HL-60 (cell line): ENCODE data around the gene ACACB.
A peak's percentile ranks its signal among the peaks of the same experiment; 100 is the strongest.
"Not testable (repeated sequence)": the region's sequence is repeated elsewhere in the genome, so short reads cannot be mapped to it uniquely, and the experiment has no call there.

Experiments
- DNase-seq, 2 experiments: peaks; one replicate each; pipeline ENCODE4 v3.0.0-alpha.2; 2010 to 2020; ENCODE audit warnings: low read depth in 1 of 2, low spot score in 1 of 2
- H3K27ac ChIP-seq: fragments of 250-450 bp; sonication (Bioruptor Pico); replicated peaks from 2 replicates; pipeline ENCODE4 v1.5.1; 2020; ENCODE audit warnings: mild to moderate bottlenecking, moderate library complexity
- H3K27me3 ChIP-seq: fragments of 250-450 bp; sonication (Bioruptor Pico); 2 replicates; pipeline ENCODE4 v1.5.1; 2021; ENCODE audit warnings: mild to moderate bottlenecking, moderate library complexity; ENCODE audit not compliant: insufficient read depth, poor library complexity, severe bottlenecking
- H3K4me3 ChIP-seq: replicated peaks from 2 replicates; pipeline ENCODE4 v1.5.1; 2011; ENCODE audit warnings: mild to moderate bottlenecking, control low read depth, low read length; ENCODE audit not compliant: insufficient read depth
- GABPA ChIP-seq: IDR thresholded peaks from 2 replicates; pipeline ENCODE4 v1.6.1; 2012; ENCODE audit warnings: low read depth
- POLR2AphosphoS5 ChIP-seq: IDR thresholded peaks from 2 replicates; pipeline ENCODE4 v1.6.1; 2012; ENCODE audit warnings: low read depth
- REST ChIP-seq: IDR thresholded peaks from 2 replicates; pipeline ENCODE4 v1.6.1; 2012; ENCODE audit warnings: low read depth; ENCODE audit not compliant: insufficient replicate concordance
- SPI1 ChIP-seq: IDR thresholded peaks from 2 replicates; pipeline ENCODE4 v1.6.1; 2012; ENCODE audit warnings: low read depth, mild to moderate bottlenecking, borderline replicate concordance
- TF ChIP-seq, protein P1 (sequence below): IDR thresholded peaks from one replicate; pipeline ENCODE4 v1.5.1; 2011; ENCODE audit warnings: low read length, control low read depth, inconsistent platforms; ENCODE audit not compliant: insufficient read depth

The ACACB gene

GRCh38 chr12:109169262-109169661 lies 52.9 kb downstream of the ACACB start:
- no peak for DNase-seq
- no peaks in the 10 kb centered on the region for H3K27me3 ChIP-seq
- H3K27ac ChIP-seq: no peak overlapping the region
- H3K4me3 ChIP-seq: no peak overlapping the region
- no peak for TF ChIP-seq POLR2AphosphoS5

- no peak overlapping the region for H3K27ac ChIP-seq
- no peak for DNase-seq
- H3K4me3 ChIP-seq: no peak overlapping the region
- TF ChIP-seq REST (no peak), POLR2AphosphoS5 (no peak), SPI1 (no peak), GABPA (no peak)
- TF ChIP-seq, protein P1, sequence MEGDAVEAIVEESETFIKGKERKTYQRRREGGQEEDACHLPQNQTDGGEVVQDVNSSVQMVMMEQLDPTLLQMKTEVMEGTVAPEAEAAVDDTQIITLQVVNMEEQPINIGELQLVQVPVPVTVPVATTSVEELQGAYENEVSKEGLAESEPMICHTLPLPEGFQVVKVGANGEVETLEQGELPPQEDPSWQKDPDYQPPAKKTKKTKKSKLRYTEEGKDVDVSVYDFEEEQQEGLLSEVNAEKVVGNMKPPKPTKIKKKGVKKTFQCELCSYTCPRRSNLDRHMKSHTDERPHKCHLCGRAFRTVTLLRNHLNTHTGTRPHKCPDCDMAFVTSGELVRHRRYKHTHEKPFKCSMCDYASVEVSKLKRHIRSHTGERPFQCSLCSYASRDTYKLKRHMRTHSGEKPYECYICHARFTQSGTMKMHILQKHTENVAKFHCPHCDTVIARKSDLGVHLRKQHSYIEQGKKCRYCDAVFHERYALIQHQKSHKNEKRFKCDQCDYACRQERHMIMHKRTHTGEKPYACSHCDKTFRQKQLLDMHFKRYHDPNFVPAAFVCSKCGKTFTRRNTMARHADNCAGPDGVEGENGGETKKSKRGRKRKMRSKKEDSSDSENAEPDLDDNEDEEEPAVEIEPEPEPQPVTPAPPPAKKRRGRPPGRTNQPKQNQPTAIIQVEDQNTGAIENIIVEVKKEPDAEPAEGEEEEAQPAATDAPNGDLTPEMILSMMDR: no peak
- no peaks in the 10 kb centered on the region for H3K27me3 ChIP-seq
Measured at GRCh38 chr12:109169686-109170085, 53.3 kb downstream of the ACACB start.

- TF ChIP-seq POLR2AphosphoS5: no peak
- TF ChIP-seq REST: no peak
- TF ChIP-seq, protein P1: no peak
- TF ChIP-seq GABPA: no peak
- no peak; the same call in 1 of the 2 replicates for TF ChIP-seq SPI1
- peak; percentile 22 to 45 for DNase-seq
- no peaks in the 10 kb centered on the region for H3K27me3 ChIP-seq
- H3K4me3 ChIP-seq: no peak overlapping the region
- peak overlapping the region; percentile 47 for H3K27ac ChIP-seq
Measured at GRCh38 chr12:109170324-109170723, 53.9 kb downstream of the ACACB start.

- not testable (repeated sequence) for DNase-seq, H3K27ac ChIP-seq, H3K4me3 ChIP-seq
Measured at GRCh38 chr12:109172787-109173186, 56.4 kb downstream of the ACACB start.

GRCh38 chr12:109173443-109174240 lies 57.3 kb downstream of the ACACB start:
- Histone ChIP-seq H3K27me3 (no peaks in the 10 kb centered on the region), H3K27ac (no peak overlapping the region), H3K4me3 (no peak overlapping the region)
- TF ChIP-seq GABPA: no peak
- no peak for TF ChIP-seq POLR2AphosphoS5
- TF ChIP-seq REST: no peak
- no peak for TF ChIP-seq SPI1
- TF ChIP-seq, protein P1: no peak
- DNase-seq: no peak

More at GRCh38 chr12:109172787-109173186, 56.4 kb downstream of the ACACB start:
- not testable (repeated sequence) for H3K27me3 ChIP-seq
